GM18867 (cell line): ENCODE results near the gene CEP68.

Source experiments
- ATAC-seq: cut with Tn5 transposase; IDR thresholded peaks from one replicate; pipeline ENCODE4 v1.9.1; 2021; ENCODE audit warnings: mild to moderate bottlenecking, moderate library complexity; ENCODE audit not compliant: unreplicated experiment

Gene CEP68

GRCh38 chr2:65055422-65056214 is 598 bp upstream of the CEP68 start:
- ATAC-seq = peak; percentile 38

- no peak for ATAC-seq
Measured at GRCh38 chr2:65057054-65057375, 799 bp downstream of the CEP68 start.

GRCh38 chr2:65057391-65058052 is 1.3 kb downstream of the CEP68 start:
- ATAC-seq = no peak

GRCh38 chr2:65059071-65059470 is 2.9 kb downstream of the CEP68 start:
- ATAC-seq = no peak

GRCh38 chr2:65061146-65061909 is 5.1 kb downstream of the CEP68 start:
- ATAC-seq = no peak

GRCh38 chr2:65061910-65062339 is 5.7 kb downstream of the CEP68 start:
- no peak for ATAC-seq

- no peak for ATAC-seq
Measured at GRCh38 chr2:65062843-65063825, 6.9 kb downstream of the CEP68 start.

GRCh38 chr2:65064728-65065552 is 8.7 kb downstream of the CEP68 start:
- peak; percentile 85 for ATAC-seq

GRCh38 chr2:65067806-65068553 is 11.8 kb downstream of the CEP68 start:
- ATAC-seq = no peak

- no peak for ATAC-seq
Measured at GRCh38 chr2:65069439-65069824, 13.2 kb downstream of the CEP68 start.

GRCh38 chr2:65070172-65070830 is 14.1 kb downstream of the CEP68 start:
- ATAC-seq = no peak

GRCh38 chr2:65070856-65071255 is 14.6 kb downstream of the CEP68 start:
- no peak for ATAC-seq

- ATAC-seq = no peak
Measured at GRCh38 chr2:65071499-65072180, 15.4 kb downstream of the CEP68 start.

GRCh38 chr2:65072181-65072970 is 16.2 kb downstream of the CEP68 start:
- ATAC-seq = peak; percentile 50

GRCh38 chr2:65073879-65074565 is 17.8 kb downstream of the CEP68 start:
- no peak for ATAC-seq

- ATAC-seq = no peak
Measured at GRCh38 chr2:65075176-65075575, 19.0 kb downstream of the CEP68 start.
